GM12891 (cell line): ENCODE results near the gene TPPP2.

ENCODE experiments used
- POLR2A ChIP-seq: IDR thresholded peaks from 2 replicates; pipeline ENCODE4 v1.6.1; 2011; ENCODE audit warnings: low read depth, low read length, control low read depth
- POLR2AphosphoS5 ChIP-seq: IDR thresholded peaks from 2 replicates; pipeline ENCODE4 v1.6.1; 2011; ENCODE audit warnings: low read depth, low read length, control low read depth
- SPI1 ChIP-seq: IDR thresholded peaks from 2 replicates; pipeline ENCODE4 v1.6.1; 2011; ENCODE audit warnings: low read depth, low read length, control low read depth

DNA sequence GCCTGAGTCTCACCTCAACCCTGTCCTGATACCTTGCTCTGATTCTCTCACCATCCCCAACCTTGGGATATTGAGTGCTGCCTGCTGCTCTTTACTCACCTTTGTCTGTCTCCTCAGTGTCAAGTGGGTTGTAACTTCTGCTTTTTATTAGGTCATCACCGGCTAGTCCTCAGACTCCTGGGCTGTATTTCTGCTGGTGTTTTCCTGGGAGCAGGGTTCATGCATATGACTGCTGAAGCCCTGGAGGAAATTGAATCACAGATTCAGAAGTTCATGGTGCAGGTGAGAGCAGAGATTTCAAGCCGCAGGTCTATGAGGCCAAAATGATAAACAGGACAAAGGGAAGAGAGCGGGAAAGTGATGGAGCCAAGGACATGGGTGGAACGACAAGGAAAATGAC lies 30.4 kb upstream of the TPPP2 start:
- no peak for TF ChIP-seq POLR2A
- no peak for TF ChIP-seq POLR2AphosphoS5
- TF ChIP-seq SPI1, result no peak
